ENCODE measurements around the gene NIPBL. TPM values are rescaled to one million over a fixed set of nuclear protein-coding genes. Genes with fewer than 3 reads are reported as not detected.
A peak's percentile ranks its signal among the peaks of the same experiment; 100 is the strongest.

Gene NIPBL, protein sequence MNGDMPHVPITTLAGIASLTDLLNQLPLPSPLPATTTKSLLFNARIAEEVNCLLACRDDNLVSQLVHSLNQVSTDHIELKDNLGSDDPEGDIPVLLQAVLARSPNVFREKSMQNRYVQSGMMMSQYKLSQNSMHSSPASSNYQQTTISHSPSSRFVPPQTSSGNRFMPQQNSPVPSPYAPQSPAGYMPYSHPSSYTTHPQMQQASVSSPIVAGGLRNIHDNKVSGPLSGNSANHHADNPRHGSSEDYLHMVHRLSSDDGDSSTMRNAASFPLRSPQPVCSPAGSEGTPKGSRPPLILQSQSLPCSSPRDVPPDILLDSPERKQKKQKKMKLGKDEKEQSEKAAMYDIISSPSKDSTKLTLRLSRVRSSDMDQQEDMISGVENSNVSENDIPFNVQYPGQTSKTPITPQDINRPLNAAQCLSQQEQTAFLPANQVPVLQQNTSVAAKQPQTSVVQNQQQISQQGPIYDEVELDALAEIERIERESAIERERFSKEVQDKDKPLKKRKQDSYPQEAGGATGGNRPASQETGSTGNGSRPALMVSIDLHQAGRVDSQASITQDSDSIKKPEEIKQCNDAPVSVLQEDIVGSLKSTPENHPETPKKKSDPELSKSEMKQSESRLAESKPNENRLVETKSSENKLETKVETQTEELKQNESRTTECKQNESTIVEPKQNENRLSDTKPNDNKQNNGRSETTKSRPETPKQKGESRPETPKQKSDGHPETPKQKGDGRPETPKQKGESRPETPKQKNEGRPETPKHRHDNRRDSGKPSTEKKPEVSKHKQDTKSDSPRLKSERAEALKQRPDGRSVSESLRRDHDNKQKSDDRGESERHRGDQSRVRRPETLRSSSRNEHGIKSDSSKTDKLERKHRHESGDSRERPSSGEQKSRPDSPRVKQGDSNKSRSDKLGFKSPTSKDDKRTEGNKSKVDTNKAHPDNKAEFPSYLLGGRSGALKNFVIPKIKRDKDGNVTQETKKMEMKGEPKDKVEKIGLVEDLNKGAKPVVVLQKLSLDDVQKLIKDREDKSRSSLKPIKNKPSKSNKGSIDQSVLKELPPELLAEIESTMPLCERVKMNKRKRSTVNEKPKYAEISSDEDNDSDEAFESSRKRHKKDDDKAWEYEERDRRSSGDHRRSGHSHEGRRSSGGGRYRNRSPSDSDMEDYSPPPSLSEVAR (N-terminal part only)
- polyA plus RNA-seq (2012; rRNA removed) = 5.2 and 8.3 TPM in 2 replicates
- polyA plus RNA-seq (2012; cell fraction: cytosol; rRNA removed) = 6.2 and 6.3 TPM in 2 replicates
- 6.9 and 14.1 TPM in 2 replicates for polyA plus RNA-seq (2012; cell fraction: nucleus; rRNA removed)

DNA sequence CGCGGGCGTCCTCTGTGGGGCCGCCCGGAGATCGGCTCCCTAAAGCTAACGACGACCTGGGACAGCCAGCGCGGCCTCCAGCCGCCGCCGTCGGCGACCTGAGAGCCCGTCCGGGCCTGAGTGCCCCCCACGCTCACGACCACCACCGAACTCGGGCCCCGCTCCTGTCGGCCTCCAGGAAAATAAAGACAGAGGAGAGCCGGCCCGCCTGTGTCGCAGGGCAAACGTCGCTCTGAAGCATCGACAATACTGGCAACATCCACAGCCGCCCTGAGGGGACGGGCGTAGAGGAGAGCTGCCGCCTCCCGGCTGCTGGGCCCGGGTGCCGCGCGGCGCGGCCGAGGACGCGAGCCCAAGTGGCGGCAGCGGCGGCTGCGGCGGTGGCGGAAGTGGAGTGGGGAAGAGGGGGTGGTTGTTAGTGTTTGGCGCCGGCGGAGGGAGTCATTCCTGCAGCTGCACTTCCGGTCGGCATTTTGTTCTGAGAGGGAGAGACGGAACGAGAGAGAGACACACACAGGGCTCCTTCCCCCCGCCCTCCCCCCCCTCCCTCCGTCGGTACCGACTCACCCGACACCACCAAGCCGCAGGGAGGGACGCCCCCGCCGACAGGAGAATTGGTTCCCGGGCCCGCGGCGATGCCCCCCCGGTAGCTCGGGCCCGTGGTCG lies at the start of gene NIPBL:
Gene NIPBL, plus strand, starts transcription at position 471 of the 666 bp plus-strand sequence. CDS start 76,928 bp downstream, outside the sequence.
- Histone ChIP-seq H3K9me3 (no peaks in the 10 kb centered on the region), H4K20me1 (ENCODE audit: insufficient read depth) (peaks cover 72% of the 10 kb centered on the region), H2AFZ (ENCODE audit: low read depth) (peak within 1 kb of the TSS; percentile 94), H3F3A (replicated peaks; ENCODE audit: insufficient read depth) (peaks cover 20% of the 10 kb centered on the region), H3K4me1 (ENCODE audit: control insufficient read depth in 1 of 2, insufficient read depth in 2 of 2, low read depth in 1 of 2, low read length in 1 of 2) (peaks cover 15 to 17% of the 10 kb centered on the region in 2 experiments; a peak in 2 of 4 replicates), H3K36me3 (replicated peaks in 1 of 2; ENCODE audit: control insufficient read depth in 1 of 2, insufficient read depth in 2 of 2, low read length in 1 of 2) (peaks cover 7 to 8% of the 10 kb centered on the region in 2 experiments), H3K4me3 (ENCODE audit: low read depth in 2 of 2, low read length in 1 of 2) (peak within 1 kb of the TSS; percentile 89 to 92), H3K4me2 (peak within 1 kb of the TSS; percentile 88), H3K27me3 (ENCODE audit: insufficient read depth) (no peaks in the 10 kb centered on the region), H3K9ac (peak within 1 kb of the TSS; percentile 96), H3K9me2 (no peaks in the 10 kb centered on the region), H3K27ac (ENCODE audit: low read depth in 2 of 2, low read length in 1 of 2) (peak within 1 kb of the TSS; percentile 92 to 96), H3K79me2 (ENCODE audit: insufficient read depth) (peaks cover 92% of the 10 kb centered on the region)
- DNase-seq = peak; percentile 93
- POLR2A ChIA-PET = interaction anchor here (1.0 to 1.2 kb wide), 3 partner anchors 129 to 503 kb away, joined by 3 to 4 read pairs (median 3); partner anchors contain the start of genes NUP155 and WDR70
- WGBS (ENCODE audit: low lambda C conversion rate) = 0% methylated on average over 16 of the region's 73 CpGs
- CTCF ChIA-PET = interaction anchor here (0.8 to 3.1 kb wide), 8 partner anchors 9 to 717 kb away, joined by 3 to 12 read pairs (median 4); no protein-coding TSS in a partner anchor
- no peak for TF ChIP-seq TCF12 (IDR thresholded peaks at IDR 0.05)
- TF ChIP-seq, protein P1, sequence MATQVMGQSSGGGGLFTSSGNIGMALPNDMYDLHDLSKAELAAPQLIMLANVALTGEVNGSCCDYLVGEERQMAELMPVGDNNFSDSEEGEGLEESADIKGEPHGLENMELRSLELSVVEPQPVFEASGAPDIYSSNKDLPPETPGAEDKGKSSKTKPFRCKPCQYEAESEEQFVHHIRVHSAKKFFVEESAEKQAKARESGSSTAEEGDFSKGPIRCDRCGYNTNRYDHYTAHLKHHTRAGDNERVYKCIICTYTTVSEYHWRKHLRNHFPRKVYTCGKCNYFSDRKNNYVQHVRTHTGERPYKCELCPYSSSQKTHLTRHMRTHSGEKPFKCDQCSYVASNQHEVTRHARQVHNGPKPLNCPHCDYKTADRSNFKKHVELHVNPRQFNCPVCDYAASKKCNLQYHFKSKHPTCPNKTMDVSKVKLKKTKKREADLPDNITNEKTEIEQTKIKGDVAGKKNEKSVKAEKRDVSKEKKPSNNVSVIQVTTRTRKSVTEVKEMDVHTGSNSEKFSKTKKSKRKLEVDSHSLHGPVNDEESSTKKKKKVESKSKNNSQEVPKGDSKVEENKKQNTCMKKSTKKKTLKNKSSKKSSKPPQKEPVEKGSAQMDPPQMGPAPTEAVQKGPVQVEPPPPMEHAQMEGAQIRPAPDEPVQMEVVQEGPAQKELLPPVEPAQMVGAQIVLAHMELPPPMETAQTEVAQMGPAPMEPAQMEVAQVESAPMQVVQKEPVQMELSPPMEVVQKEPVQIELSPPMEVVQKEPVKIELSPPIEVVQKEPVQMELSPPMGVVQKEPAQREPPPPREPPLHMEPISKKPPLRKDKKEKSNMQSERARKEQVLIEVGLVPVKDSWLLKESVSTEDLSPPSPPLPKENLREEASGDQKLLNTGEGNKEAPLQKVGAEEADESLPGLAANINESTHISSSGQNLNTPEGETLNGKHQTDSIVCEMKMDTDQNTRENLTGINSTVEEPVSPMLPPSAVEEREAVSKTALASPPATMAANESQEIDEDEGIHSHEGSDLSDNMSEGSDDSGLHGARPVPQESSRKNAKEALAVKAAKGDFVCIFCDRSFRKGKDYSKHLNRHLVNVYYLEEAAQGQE (IDR thresholded peaks at IDR 0.05; ENCODE audit: low read depth, low read length) = peak; percentile 45; the same call in 1 of the 2 replicates
- TF ChIP-seq, protein P2, sequence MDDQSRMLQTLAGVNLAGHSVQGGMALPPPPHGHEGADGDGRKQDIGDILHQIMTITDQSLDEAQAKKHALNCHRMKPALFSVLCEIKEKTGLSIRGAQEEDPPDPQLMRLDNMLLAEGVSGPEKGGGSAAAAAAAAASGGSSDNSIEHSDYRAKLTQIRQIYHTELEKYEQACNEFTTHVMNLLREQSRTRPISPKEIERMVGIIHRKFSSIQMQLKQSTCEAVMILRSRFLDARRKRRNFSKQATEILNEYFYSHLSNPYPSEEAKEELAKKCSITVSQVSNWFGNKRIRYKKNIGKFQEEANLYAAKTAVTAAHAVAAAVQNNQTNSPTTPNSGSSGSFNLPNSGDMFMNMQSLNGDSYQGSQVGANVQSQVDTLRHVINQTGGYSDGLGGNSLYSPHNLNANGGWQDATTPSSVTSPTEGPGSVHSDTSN (IDR thresholded peaks at IDR 0.05) = 0 out of 2 replicates have a peak, but pooled peaks have one; percentile 2
- TF ChIP-seq GATA2 (CRISPR knock-in tag; IDR thresholded peaks at IDR 0.05) = no peak
- TF ChIP-seq, protein P3, sequence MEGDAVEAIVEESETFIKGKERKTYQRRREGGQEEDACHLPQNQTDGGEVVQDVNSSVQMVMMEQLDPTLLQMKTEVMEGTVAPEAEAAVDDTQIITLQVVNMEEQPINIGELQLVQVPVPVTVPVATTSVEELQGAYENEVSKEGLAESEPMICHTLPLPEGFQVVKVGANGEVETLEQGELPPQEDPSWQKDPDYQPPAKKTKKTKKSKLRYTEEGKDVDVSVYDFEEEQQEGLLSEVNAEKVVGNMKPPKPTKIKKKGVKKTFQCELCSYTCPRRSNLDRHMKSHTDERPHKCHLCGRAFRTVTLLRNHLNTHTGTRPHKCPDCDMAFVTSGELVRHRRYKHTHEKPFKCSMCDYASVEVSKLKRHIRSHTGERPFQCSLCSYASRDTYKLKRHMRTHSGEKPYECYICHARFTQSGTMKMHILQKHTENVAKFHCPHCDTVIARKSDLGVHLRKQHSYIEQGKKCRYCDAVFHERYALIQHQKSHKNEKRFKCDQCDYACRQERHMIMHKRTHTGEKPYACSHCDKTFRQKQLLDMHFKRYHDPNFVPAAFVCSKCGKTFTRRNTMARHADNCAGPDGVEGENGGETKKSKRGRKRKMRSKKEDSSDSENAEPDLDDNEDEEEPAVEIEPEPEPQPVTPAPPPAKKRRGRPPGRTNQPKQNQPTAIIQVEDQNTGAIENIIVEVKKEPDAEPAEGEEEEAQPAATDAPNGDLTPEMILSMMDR (IDR thresholded peaks at IDR 0.05) = no peak
- TF ChIP-seq, protein P4, sequence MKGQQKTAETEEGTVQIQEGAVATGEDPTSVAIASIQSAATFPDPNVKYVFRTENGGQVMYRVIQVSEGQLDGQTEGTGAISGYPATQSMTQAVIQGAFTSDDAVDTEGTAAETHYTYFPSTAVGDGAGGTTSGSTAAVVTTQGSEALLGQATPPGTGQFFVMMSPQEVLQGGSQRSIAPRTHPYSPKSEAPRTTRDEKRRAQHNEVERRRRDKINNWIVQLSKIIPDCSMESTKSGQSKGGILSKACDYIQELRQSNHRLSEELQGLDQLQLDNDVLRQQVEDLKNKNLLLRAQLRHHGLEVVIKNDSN (IDR thresholded peaks at IDR 0.05; ENCODE audit: borderline replicate concordance, low read depth) = no peak
- peak; percentile 52; the same call in 1 of the 2 replicates for TF ChIP-seq SIN3A (IDR thresholded peaks at IDR 0.05; ENCODE audit: borderline replicate concordance, low read depth, low read length)
- TF ChIP-seq ELF1 (IDR thresholded peaks at IDR 0.05) = peak; percentile 68
- TF ChIP-seq RCOR1 (IDR thresholded peaks at IDR 0.05; ENCODE audit: low read length) = no peak
- TF ChIP-seq RXRA (IDR thresholded peaks at IDR 0.05; ENCODE audit: borderline replicate concordance, low read depth) = no peak
- peak; percentile 7; the same call in 1 of the 2 replicates for TF ChIP-seq NFIC (IDR thresholded peaks at IDR 0.05; ENCODE audit: borderline replicate concordance)
- no peak for TF ChIP-seq MEF2A (IDR thresholded peaks at IDR 0.05; ENCODE audit: borderline replicate concordance, low read depth)
- no peak for TF ChIP-seq EZH2phosphoT487 (IDR thresholded peaks at IDR 0.05; ENCODE audit: borderline replicate concordance, low read depth)
- no peak; a peak in 1 of 4 replicates for TF ChIP-seq EP300 (IDR thresholded peaks at IDR 0.05; ENCODE audit: borderline replicate concordance in 1 of 2, low read depth in 1 of 2, low read length in 1 of 2)
- peak; percentile 88 for TF ChIP-seq TAF1 (IDR thresholded peaks at IDR 0.05; ENCODE audit: borderline replicate concordance, low read depth, low read length)
- TF ChIP-seq FOSL2 (IDR thresholded peaks at IDR 0.05; ENCODE audit: borderline replicate concordance, low read depth) = no peak
- TF ChIP-seq, protein P5, sequence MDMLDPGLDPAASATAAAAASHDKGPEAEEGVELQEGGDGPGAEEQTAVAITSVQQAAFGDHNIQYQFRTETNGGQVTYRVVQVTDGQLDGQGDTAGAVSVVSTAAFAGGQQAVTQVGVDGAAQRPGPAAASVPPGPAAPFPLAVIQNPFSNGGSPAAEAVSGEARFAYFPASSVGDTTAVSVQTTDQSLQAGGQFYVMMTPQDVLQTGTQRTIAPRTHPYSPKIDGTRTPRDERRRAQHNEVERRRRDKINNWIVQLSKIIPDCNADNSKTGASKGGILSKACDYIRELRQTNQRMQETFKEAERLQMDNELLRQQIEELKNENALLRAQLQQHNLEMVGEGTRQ (IDR thresholded peaks at IDR 0.05; ENCODE audit: borderline replicate concordance, low read depth, low read length) = no peak
- TF ChIP-seq POLR2AphosphoS5 (IDR thresholded peaks at IDR 0.05; ENCODE audit: low read depth, low read length) = peak; percentile 88

Measured in SK-N-SH (cell line).